ENCODE data around the gene KMO.

Gene KMO

GRCh38 chr1:241532162-241532531 lies at the start of gene KMO:
Gene KMO (plus strand): TSS chr1:241532378. CDS start chr1:241532445, 67 bp downstream.
- Histone ChIP-seq H3K27me3 (ENCODE audit: low read length) (no peaks in the 10 kb centered on the region), H3K4me2 (ENCODE audit: low read depth, low read length, poor library complexity, severe bottlenecking) (peak within 1 kb of the TSS; percentile 100), H3K9me3 (ENCODE audit: insufficient read depth, low read length) (no peaks in the 10 kb centered on the region), H3K36me3 (ENCODE audit: low read length) (peaks cover 8% of the 10 kb centered on the region; the same call in 1 of the 2 replicates), H3K4me3 (ENCODE audit: insufficient read depth, low read length, poor library complexity, severe bottlenecking) (peak within 1 kb of the TSS; percentile 74), H4K20me1 (ENCODE audit: low read depth, low read length) (no peaks in the 10 kb centered on the region), H2AFZ (ENCODE audit: low read depth, low read length, severe bottlenecking) (peak within 1 kb of the TSS; percentile 94), H3F3A (ENCODE audit: insufficient read depth) (peaks cover 31% of the 10 kb centered on the region), H3K9ac (ENCODE audit: low read length) (peak within 1 kb of the TSS; percentile 53), H3K9me2 (replicated peaks; ENCODE audit: insufficient read depth, low read length) (no peaks in the 10 kb centered on the region), H3K79me2 (ENCODE audit: insufficient read depth, low read length) (peaks cover 10% of the 10 kb centered on the region; the same call in 1 of the 2 replicates), H3K27ac (ENCODE audit: low read depth, low read length) (peak within 1 kb of the TSS; percentile 98)
- TF ChIP-seq CTCF (IDR thresholded peaks at IDR 0.05; ENCODE audit: insufficient read depth, low read length, poor library complexity, severe bottlenecking) = no peak
- no peak for TF ChIP-seq EZH2phosphoT487 (conservative IDR thresholded peaks at IDR 0.05; ENCODE audit: low read length)

GRCh38 chr1:241482761-241483250 lies 49.4 kb upstream of the KMO start:
- TF ChIP-seq EZH2phosphoT487 (conservative IDR thresholded peaks at IDR 0.05; ENCODE audit: low read length) = no peak
- no peak for TF ChIP-seq CTCF (IDR thresholded peaks at IDR 0.05; ENCODE audit: insufficient read depth, low read length, poor library complexity, severe bottlenecking)
- no peaks in the 10 kb centered on the region for H3K9me3 ChIP-seq (ENCODE audit: insufficient read depth, low read length)
- no peaks in the 10 kb centered on the region for H3K79me2 ChIP-seq (ENCODE audit: insufficient read depth, low read length)
- H3K9me2 ChIP-seq (replicated peaks; ENCODE audit: insufficient read depth, low read length) = no peaks in the 10 kb centered on the region
- H3K27me3 ChIP-seq (ENCODE audit: low read length) = no peaks in the 10 kb centered on the region
- H2AFZ ChIP-seq (ENCODE audit: low read depth, low read length, severe bottlenecking) = no peak overlapping the region
- no peaks in the 10 kb centered on the region for H3F3A ChIP-seq (ENCODE audit: insufficient read depth)
- H4K20me1 ChIP-seq (ENCODE audit: low read depth, low read length) = no peaks in the 10 kb centered on the region
- no peak overlapping the region for H3K27ac ChIP-seq (ENCODE audit: low read depth, low read length)
- H3K9ac ChIP-seq (ENCODE audit: low read length) = no peak overlapping the region
- no peak overlapping the region for H3K4me3 ChIP-seq (ENCODE audit: insufficient read depth, low read length, poor library complexity, severe bottlenecking)
- H3K4me2 ChIP-seq (ENCODE audit: low read depth, low read length, poor library complexity, severe bottlenecking) = no peak overlapping the region
- H3K36me3 ChIP-seq (ENCODE audit: low read length) = no peaks in the 10 kb centered on the region

GRCh38 chr1:241485145-241485544 lies 47.0 kb upstream of the KMO start:
- no peak for TF ChIP-seq CTCF (IDR thresholded peaks at IDR 0.05; ENCODE audit: insufficient read depth, low read length, poor library complexity, severe bottlenecking)
- no peak for TF ChIP-seq EZH2phosphoT487 (conservative IDR thresholded peaks at IDR 0.05; ENCODE audit: low read length)
- H3K9ac ChIP-seq (ENCODE audit: low read length) = no peak overlapping the region
- no peak overlapping the region for H3K27ac ChIP-seq (ENCODE audit: low read depth, low read length)
- H3F3A ChIP-seq (ENCODE audit: insufficient read depth) = no peaks in the 10 kb centered on the region
- no peak overlapping the region for H3K4me3 ChIP-seq (ENCODE audit: insufficient read depth, low read length, poor library complexity, severe bottlenecking)
- no peak overlapping the region for H3K4me2 ChIP-seq (ENCODE audit: low read depth, low read length, poor library complexity, severe bottlenecking)
- no peaks in the 10 kb centered on the region for H3K36me3 ChIP-seq (ENCODE audit: low read length)
- H3K79me2 ChIP-seq (ENCODE audit: insufficient read depth, low read length) = no peaks in the 10 kb centered on the region
- H4K20me1 ChIP-seq (ENCODE audit: low read depth, low read length) = no peaks in the 10 kb centered on the region
- H2AFZ ChIP-seq (ENCODE audit: low read depth, low read length, severe bottlenecking) = no peak overlapping the region
- H3K27me3 ChIP-seq (ENCODE audit: low read length) = no peaks in the 10 kb centered on the region
- no peaks in the 10 kb centered on the region for H3K9me2 ChIP-seq (replicated peaks; ENCODE audit: insufficient read depth, low read length)
- no peaks in the 10 kb centered on the region for H3K9me3 ChIP-seq (ENCODE audit: insufficient read depth, low read length)

Data from SU-DHL-6 (cell line).